H1 (cell line): ENCODE results near the gene TRIM45. TPM values are rescaled to one million over a fixed set of nuclear protein-coding genes. Genes with fewer than 3 reads are reported as not detected.

ENCODE experiments used
- KDM4A ChIP-seq: IDR thresholded peaks from one replicate; pipeline ENCODE4 v1.7.1; 2012; ENCODE audit warnings: low read depth, mild to moderate bottlenecking, moderate library complexity, low read length, inconsistent platforms; ENCODE audit not compliant: severe bottlenecking
- KDM5A ChIP-seq: fragments of 200-600 bp; IDR thresholded peaks from 2 replicates; pipeline ENCODE4 v1.7.1; 2012; ENCODE audit warnings: mild to moderate bottlenecking, low read length, inconsistent platforms, mixed read lengths
- MAFK ChIP-seq: IDR thresholded peaks from 2 replicates; pipeline ENCODE4 v1.6.1; 2012; ENCODE audit warnings: low read depth, mild to moderate bottlenecking, improper control_type of control experiment, low read length
- RAD21 ChIP-seq, 2 experiments: IDR thresholded peaks in 1 of 2; conservative IDR thresholded peaks in 1 of 2; 2 replicates each; pipeline ENCODE4 v1.6.1; 2011; ENCODE audit warnings: low read depth in 2 of 2, low read length in 2 of 2, improper control_type of control experiment in 1 of 2, inconsistent platforms in 1 of 2, mild to moderate bottlenecking in 1 of 2, moderate library complexity in 1 of 2
- SIN3A ChIP-seq, 2 experiments: IDR thresholded peaks in 1 of 2; conservative IDR thresholded peaks in 1 of 2; 2 replicates each; pipeline ENCODE4 v1.6.1; 2011 to 2012; ENCODE audit warnings: low read length in 2 of 2, improper control_type of control experiment in 1 of 2, low read depth in 1 of 2, mild to moderate bottlenecking in 1 of 2
- polyA plus RNA-seq, 7 experiments: library from polyadenylated mRNA; depleted of rRNA in 3 of 7; stranded (reverse) in 5 of 7; unstranded in 2 of 7; fragments of >200 nt in 5 of 7; fragments of 200-250 nt in 2 of 7; gene quantifications; 1 replicate in 5 of 7; 2 replicates in 1 of 7; 4 replicates in 1 of 7; pipeline versions ENCODE4 v1.2.1 to v1.2.3, GENCODE V29; 2011 to 2013; ENCODE audit warnings: missing spikeins in 2 of 7, mixed read lengths in 2 of 7
- total RNA-seq: library from RNA; stranded (reverse); fragmentation: NEBNext Ultra II Directional; extraction: Animal tissue kit (Norgen Biotek cat#: 25700); gene quantifications from 2 replicates; pipeline ENCODE4 v1.2.1, GENCODE V29; 2021
- TF ChIP-seq, protein P1 (sequence below): fragments of 300-600 bp; sonication (generic); IDR thresholded peaks from 2 replicates; pipeline ENCODE4 v1.7.1; 2012; ENCODE audit warnings: low read length, moderate library complexity, mild to moderate bottlenecking, inconsistent platforms; ENCODE audit not compliant: insufficient replicate concordance

TRIM45 gene
- total and polyA plus RNA-seq, 2 of the 8 experiments (the other 6 are each of a cell fraction or from before 2014, with no cell fraction given), result 13.7 to 16.7 TPM

DNA sequence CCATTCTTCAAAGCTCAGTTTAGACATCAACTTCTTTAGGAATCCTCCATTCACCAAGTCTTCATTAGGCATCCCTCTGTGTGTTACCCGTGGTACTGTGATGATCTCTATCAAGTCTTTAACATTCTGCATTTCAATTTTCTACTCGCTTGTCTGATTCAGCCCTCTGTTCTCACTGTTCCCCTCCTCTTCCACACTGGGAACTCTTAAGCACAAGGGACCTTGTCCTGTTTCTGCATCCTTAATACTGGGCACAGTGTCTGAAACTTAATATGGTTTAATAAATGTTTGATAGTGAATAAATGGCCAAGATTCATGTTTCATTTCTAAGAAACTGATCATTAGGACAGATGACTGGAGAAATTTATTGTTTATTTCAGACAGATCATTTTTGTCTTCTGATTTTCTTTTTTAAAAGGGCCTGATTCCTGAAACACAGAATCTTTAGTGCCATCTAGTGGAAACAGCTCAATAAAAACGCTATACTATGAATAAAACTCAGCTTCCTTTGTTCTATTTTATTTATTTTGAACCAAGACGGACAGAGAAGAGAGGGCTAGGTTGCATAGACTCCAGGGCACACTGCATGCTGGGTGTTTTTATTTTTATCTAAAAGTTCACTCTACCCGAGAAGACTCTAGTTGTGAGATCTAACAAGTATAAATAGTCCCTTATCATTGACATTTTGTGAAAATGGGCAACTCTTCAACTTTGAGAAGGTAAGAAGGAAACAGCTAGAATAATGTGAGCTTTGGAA, 7.0 kb upstream of the TRIM45 start (continued):
- TF ChIP-seq, protein P1, sequence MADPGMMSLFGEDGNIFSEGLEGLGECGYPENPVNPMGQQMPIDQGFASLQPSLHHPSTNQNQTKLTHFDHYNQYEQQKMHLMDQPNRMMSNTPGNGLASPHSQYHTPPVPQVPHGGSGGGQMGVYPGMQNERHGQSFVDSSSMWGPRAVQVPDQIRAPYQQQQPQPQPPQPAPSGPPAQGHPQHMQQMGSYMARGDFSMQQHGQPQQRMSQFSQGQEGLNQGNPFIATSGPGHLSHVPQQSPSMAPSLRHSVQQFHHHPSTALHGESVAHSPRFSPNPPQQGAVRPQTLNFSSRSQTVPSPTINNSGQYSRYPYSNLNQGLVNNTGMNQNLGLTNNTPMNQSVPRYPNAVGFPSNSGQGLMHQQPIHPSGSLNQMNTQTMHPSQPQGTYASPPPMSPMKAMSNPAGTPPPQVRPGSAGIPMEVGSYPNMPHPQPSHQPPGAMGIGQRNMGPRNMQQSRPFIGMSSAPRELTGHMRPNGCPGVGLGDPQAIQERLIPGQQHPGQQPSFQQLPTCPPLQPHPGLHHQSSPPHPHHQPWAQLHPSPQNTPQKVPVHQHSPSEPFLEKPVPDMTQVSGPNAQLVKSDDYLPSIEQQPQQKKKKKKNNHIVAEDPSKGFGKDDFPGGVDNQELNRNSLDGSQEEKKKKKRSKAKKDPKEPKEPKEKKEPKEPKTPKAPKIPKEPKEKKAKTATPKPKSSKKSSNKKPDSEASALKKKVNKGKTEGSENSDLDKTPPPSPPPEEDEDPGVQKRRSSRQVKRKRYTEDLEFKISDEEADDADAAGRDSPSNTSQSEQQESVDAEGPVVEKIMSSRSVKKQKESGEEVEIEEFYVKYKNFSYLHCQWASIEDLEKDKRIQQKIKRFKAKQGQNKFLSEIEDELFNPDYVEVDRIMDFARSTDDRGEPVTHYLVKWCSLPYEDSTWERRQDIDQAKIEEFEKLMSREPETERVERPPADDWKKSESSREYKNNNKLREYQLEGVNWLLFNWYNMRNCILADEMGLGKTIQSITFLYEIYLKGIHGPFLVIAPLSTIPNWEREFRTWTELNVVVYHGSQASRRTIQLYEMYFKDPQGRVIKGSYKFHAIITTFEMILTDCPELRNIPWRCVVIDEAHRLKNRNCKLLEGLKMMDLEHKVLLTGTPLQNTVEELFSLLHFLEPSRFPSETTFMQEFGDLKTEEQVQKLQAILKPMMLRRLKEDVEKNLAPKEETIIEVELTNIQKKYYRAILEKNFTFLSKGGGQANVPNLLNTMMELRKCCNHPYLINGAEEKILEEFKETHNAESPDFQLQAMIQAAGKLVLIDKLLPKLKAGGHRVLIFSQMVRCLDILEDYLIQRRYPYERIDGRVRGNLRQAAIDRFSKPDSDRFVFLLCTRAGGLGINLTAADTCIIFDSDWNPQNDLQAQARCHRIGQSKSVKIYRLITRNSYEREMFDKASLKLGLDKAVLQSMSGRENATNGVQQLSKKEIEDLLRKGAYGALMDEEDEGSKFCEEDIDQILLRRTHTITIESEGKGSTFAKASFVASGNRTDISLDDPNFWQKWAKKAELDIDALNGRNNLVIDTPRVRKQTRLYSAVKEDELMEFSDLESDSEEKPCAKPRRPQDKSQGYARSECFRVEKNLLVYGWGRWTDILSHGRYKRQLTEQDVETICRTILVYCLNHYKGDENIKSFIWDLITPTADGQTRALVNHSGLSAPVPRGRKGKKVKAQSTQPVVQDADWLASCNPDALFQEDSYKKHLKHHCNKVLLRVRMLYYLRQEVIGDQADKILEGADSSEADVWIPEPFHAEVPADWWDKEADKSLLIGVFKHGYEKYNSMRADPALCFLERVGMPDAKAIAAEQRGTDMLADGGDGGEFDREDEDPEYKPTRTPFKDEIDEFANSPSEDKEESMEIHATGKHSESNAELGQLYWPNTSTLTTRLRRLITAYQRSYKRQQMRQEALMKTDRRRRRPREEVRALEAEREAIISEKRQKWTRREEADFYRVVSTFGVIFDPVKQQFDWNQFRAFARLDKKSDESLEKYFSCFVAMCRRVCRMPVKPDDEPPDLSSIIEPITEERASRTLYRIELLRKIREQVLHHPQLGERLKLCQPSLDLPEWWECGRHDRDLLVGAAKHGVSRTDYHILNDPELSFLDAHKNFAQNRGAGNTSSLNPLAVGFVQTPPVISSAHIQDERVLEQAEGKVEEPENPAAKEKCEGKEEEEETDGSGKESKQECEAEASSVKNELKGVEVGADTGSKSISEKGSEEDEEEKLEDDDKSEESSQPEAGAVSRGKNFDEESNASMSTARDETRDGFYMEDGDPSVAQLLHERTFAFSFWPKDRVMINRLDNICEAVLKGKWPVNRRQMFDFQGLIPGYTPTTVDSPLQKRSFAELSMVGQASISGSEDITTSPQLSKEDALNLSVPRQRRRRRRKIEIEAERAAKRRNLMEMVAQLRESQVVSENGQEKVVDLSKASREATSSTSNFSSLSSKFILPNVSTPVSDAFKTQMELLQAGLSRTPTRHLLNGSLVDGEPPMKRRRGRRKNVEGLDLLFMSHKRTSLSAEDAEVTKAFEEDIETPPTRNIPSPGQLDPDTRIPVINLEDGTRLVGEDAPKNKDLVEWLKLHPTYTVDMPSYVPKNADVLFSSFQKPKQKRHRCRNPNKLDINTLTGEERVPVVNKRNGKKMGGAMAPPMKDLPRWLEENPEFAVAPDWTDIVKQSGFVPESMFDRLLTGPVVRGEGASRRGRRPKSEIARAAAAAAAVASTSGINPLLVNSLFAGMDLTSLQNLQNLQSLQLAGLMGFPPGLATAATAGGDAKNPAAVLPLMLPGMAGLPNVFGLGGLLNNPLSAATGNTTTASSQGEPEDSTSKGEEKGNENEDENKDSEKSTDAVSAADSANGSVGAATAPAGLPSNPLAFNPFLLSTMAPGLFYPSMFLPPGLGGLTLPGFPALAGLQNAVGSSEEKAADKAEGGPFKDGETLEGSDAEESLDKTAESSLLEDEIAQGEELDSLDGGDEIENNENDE, result no peak
- TF ChIP-seq KDM5A (no peak), SIN3A (conservative IDR thresholded peaks at IDR 0.05 in 1 of 2, IDR thresholded peaks at IDR 0.05 in 1 of 2; ENCODE audit: low read depth in 1 of 2, low read length in 2 of 2) (no peak), MAFK (no peak), KDM4A (no peak), RAD21 (IDR thresholded peaks at IDR 0.05 in 1 of 2, conservative IDR thresholded peaks at IDR 0.05 in 1 of 2; ENCODE audit: low read depth in 2 of 2, low read length in 2 of 2) (peak; percentile 28 to 30)
- TF ChIP-seq, all 59 proteins: peak for 2
